Liver (tissue), 3 donors: ENCODE results near the gene KCNJ14.

Experiments used
- CTCF ChIP-seq: fragments of 150-350 bp; IDR thresholded peaks from 2 replicates; pipeline ENCODE4 v1.5.1; 2017; ENCODE audit warnings: improper control_type of control experiment, low read depth, low read length; ENCODE audit not compliant: missing input control
- GABPA ChIP-seq, 2 donors: IDR thresholded peaks in 1 of 2; conservative IDR thresholded peaks in 1 of 2; 2 replicates each; pipeline ENCODE4 v1.6.1; 2016; ENCODE audit warnings: antibody characterized with exemption in 2 of 2, mild to moderate bottlenecking in 1 of 2, moderate library complexity in 1 of 2
- RAD21 ChIP-seq, 2 donors: IDR thresholded peaks; 2 replicates each; pipeline ENCODE4 v1.6.1; 2016; ENCODE audit warnings: antibody characterized with exemption in 2 of 2, mild to moderate bottlenecking in 2 of 2
- SP1 ChIP-seq: IDR thresholded peaks from 2 replicates; pipeline ENCODE4 v1.6.1; 2018; ENCODE audit warnings: antibody characterized with exemption, mild to moderate bottlenecking
- donor health status: healthy.
- donor health status: healthy.

GRCh38 chr19:48436586-48436985 lies 18.8 kb upstream of the KCNJ14 start:
- TF ChIP-seq RAD21 (IDR thresholded peaks at IDR 0.05) (no peak), CTCF (no peak), GABPA (IDR thresholded peaks at IDR 0.05 in 1 of 2, conservative IDR thresholded peaks at IDR 0.05 in 1 of 2) (no peak), SP1 (no peak)
